Trophoblast cell (in vitro differentiated cells and primary cell): ENCODE data around the gene CCDC181. TPM values are rescaled to one million over a fixed set of nuclear protein-coding genes. Genes with fewer than 3 reads are reported as not detected.

Experiments
- DNase-seq, 2 donors: peaks; one replicate each; pipeline ENCODE4 v3.0.0-alpha.2; 2016
- H2AFZ ChIP-seq: 2 replicates; pipeline ENCODE4 v1.6.1; 2013; ENCODE audit warnings: low read length, moderate library complexity, mild to moderate bottlenecking; ENCODE audit not compliant: insufficient read depth, poor library complexity
- H2AK5ac ChIP-seq: 2 replicates; pipeline ENCODE4 v1.6.1; 2013; ENCODE audit warnings: mild to moderate bottlenecking, low read length
- H2BK120ac ChIP-seq: 2 replicates; pipeline ENCODE4 v1.6.1; 2013; ENCODE audit warnings: low read length, mild to moderate bottlenecking, moderate library complexity; ENCODE audit not compliant: insufficient read depth, poor library complexity
- H2BK12ac ChIP-seq: 2 replicates; pipeline ENCODE4 v1.6.1; 2013; ENCODE audit warnings: mild to moderate bottlenecking, low read length, moderate library complexity
- H2BK5ac ChIP-seq: 2 replicates; pipeline ENCODE4 v1.6.1; 2013; ENCODE audit warnings: low read length, low read depth, moderate library complexity, mild to moderate bottlenecking; ENCODE audit not compliant: poor library complexity
- H3K14ac ChIP-seq: 2 replicates; pipeline ENCODE4 v1.6.1; 2013; ENCODE audit warnings: mild to moderate bottlenecking, low read length
- H3K18ac ChIP-seq: 2 replicates; pipeline ENCODE4 v1.6.1; 2013; ENCODE audit warnings: mild to moderate bottlenecking, low read length
- H3K23ac ChIP-seq: 2 replicates; pipeline ENCODE4 v1.6.1; 2013; ENCODE audit warnings: low read length
- H3K27ac ChIP-seq: 2 replicates; pipeline ENCODE4 v1.5.1; 2013; ENCODE audit warnings: low read depth, mild to moderate bottlenecking, inconsistent platforms, low read length, moderate library complexity
- H3K27me3 ChIP-seq: 2 replicates; pipeline ENCODE4 v1.6.1; 2013; ENCODE audit warnings: inconsistent platforms, mild to moderate bottlenecking, low read length, moderate library complexity; ENCODE audit not compliant: insufficient read depth
- H3K36me3 ChIP-seq, 2 experiments: 1 replicate in 1 of 2; 2 replicates in 1 of 2; pipeline ENCODE4 v1.6.1; 2013; ENCODE audit warnings: low read length in 2 of 2, mild to moderate bottlenecking in 2 of 2, moderate library complexity in 1 of 2; ENCODE audit not compliant: insufficient read depth in 2 of 2, control insufficient read depth in 1 of 2
- H3K4ac ChIP-seq: 2 replicates; pipeline ENCODE4 v1.6.1; 2013; ENCODE audit warnings: low read depth, mild to moderate bottlenecking, low read length, moderate library complexity
- H3K4me1 ChIP-seq, 2 experiments: 1 replicate in 1 of 2; 2 replicates in 1 of 2; pipeline ENCODE4 v1.6.1; 2013; ENCODE audit warnings: low read length in 2 of 2, mild to moderate bottlenecking in 2 of 2, moderate library complexity in 1 of 2; ENCODE audit not compliant: insufficient read depth in 2 of 2, control insufficient read depth in 1 of 2
- H3K4me2 ChIP-seq: 2 replicates; pipeline ENCODE4 v1.6.1; 2013; ENCODE audit warnings: inconsistent platforms, mild to moderate bottlenecking, low read length, moderate library complexity
- H3K4me3 ChIP-seq: 2 replicates; pipeline ENCODE4 v1.5.1; 2013; ENCODE audit warnings: mild to moderate bottlenecking, low read depth, low read length, inconsistent platforms
- H3K79me1 ChIP-seq: one replicate; pipeline ENCODE4 v1.6.1; 2013; ENCODE audit warnings: low read length
- H3K79me2 ChIP-seq: 2 replicates; pipeline ENCODE4 v1.6.1; 2013; ENCODE audit warnings: low read length, mild to moderate bottlenecking; ENCODE audit not compliant: control insufficient read depth, insufficient read depth, poor library complexity
- H3K9ac ChIP-seq: 2 replicates; pipeline ENCODE4 v1.6.1; 2013; ENCODE audit warnings: mild to moderate bottlenecking, low read length
- H3K9me3 ChIP-seq: 2 replicates; pipeline ENCODE4 v1.6.1; 2013; ENCODE audit warnings: low read depth, mild to moderate bottlenecking, control low read depth, inconsistent platforms, low read length; ENCODE audit not compliant: insufficient read depth
- H4K12ac ChIP-seq: 2 replicates; pipeline ENCODE4 v1.6.1; 2013; ENCODE audit warnings: low read depth, mild to moderate bottlenecking, low read length, moderate library complexity
- H4K8ac ChIP-seq: 2 replicates; pipeline ENCODE4 v1.6.1; 2013; ENCODE audit warnings: low read depth, mild to moderate bottlenecking, low read length, moderate library complexity
- H4K91ac ChIP-seq: one replicate; pipeline ENCODE4 v1.6.1; 2013; ENCODE audit warnings: low read depth, mild to moderate bottlenecking, low read length, moderate library complexity
- WGBS: extraction: QIAGEN DNeasy Blood & Tissue Kit; methylation state at CpG from one replicate; pipeline ENCODE4 v1.1.7; 2013; ENCODE audit warnings: missing lambda C conversion rate; ENCODE audit not compliant: insufficient read length, insufficient coverage; ENCODE audit errors: extremely low coverage; 5-methylcytosine and 5-hydroxymethylcytosine counted together
- polyA plus RNA-seq: library from polyadenylated mRNA; stranded (reverse); fragments of 200-250 nt; gene quantifications from 2 replicates; pipeline ENCODE4 v1.2.3, GENCODE V29; 2013

CCDC181 gene
- 0.47 and 0.55 TPM in 2 replicates for polyA plus RNA-seq

DNA sequence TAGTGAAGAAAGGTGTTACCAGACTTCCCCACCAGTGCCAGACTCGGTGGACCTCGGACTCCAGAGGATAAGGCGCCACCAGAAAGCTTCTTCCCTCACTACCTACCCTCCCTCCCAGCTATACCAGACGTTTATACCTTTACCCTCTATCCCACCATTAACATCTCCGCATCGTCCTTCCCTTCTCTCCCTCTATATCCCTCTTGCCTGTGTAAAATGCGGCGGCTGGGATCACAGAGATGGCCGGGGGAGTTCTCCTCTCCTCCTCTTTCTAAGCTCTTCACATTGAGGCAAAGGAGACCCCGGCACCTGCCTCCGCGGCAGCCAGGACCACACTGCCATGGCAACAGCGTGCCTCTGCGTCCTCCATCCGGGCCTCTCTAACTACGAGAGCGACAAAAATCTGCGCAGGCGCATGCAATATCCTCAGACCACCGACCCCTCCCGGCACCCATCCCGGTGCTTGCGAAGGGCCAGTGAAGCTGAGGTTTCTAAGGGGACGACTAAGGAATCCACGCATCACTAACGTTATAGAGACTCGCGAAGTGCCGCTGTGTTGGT is at the start of gene CCDC181:
Gene CCDC181 (minus strand): TSS at position 394 of the 561 bp plus-strand sequence. CDS start 2,547 bp downstream, outside the sequence.
- H3K23ac ChIP-seq: no peak within 1 kb of the TSS
- no peak within 1 kb of the TSS for H3K18ac ChIP-seq
- H3K9me3 ChIP-seq: no peaks in the 10 kb centered on the region
- H3K14ac ChIP-seq: no peak within 1 kb of the TSS
- no peaks in the 10 kb centered on the region for H3K79me1 ChIP-seq
- H3K4me3 ChIP-seq: peak within 1 kb of the TSS; percentile 55
- WGBS: no CpG with 5 or more reads among the region's 29 CpGs
- H3K79me2 ChIP-seq: no peaks in the 10 kb centered on the region
- peak within 1 kb of the TSS; percentile 66 for H2AFZ ChIP-seq
- DNase-seq: peak; percentile 4 to 5
- H3K4ac ChIP-seq: no peak within 1 kb of the TSS
- no peak within 1 kb of the TSS for H4K12ac ChIP-seq
- H2BK12ac ChIP-seq: no peak within 1 kb of the TSS
- H3K27me3 ChIP-seq: no peaks in the 10 kb centered on the region
- H3K36me3 ChIP-seq: no peaks in the 10 kb centered on the region
- peaks cover 0 to 3% of the 10 kb centered on the region in 2 experiments for H3K4me1 ChIP-seq
- no peak within 1 kb of the TSS for H4K91ac ChIP-seq
- no peak within 1 kb of the TSS for H3K9ac ChIP-seq
- no peak within 1 kb of the TSS for H2AK5ac ChIP-seq
- no peak within 1 kb of the TSS for H2BK120ac ChIP-seq
- no peak within 1 kb of the TSS for H3K27ac ChIP-seq
- H3K4me2 ChIP-seq: peak within 1 kb of the TSS; percentile 59
- H2BK5ac ChIP-seq: no peak within 1 kb of the TSS
- H4K8ac ChIP-seq: peak within 1 kb of the TSS; percentile 74

DNA sequence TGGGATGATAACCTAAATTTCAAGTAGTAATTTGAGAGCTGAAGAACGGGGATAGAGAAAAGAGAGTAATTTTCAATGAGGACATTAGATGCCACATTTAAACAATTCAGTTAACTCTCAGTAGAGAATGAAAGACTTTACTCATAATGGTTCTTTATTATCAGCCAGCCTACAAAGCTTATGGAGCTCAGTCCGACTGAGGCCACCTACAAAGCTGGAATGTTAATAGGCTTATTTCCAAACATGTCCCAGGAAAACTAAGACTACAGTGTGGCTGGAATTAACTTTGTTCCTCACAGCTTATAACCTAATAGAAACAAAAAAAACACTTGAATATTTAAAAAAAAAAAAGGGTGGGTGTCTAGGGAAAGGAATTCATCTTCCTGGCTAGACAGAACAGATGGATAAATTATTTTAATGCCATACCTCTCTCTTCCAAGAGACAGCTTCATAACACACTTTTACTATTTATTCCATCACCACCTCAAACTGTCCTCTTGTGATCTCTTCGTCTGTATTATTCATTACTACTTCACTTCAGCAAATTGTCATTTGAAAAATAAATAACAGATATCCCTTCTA is 48.6 kb upstream of the CCDC181 start:
- Histone ChIP-seq H4K12ac (no peak overlapping the region), H3K14ac (no peak overlapping the region), H3K79me2 (peaks cover 3% of the 10 kb centered on the region), H3K4me2 (no peak overlapping the region), H2BK5ac (no peak overlapping the region), H3K18ac (no peak overlapping the region), H3K9ac (no peak overlapping the region), H3K9me3 (no peaks in the 10 kb centered on the region), H3K27ac (no peak overlapping the region), H3K27me3 (no peaks in the 10 kb centered on the region), H2AFZ (no peak overlapping the region), H3K4me3 (no peak overlapping the region), H3K23ac (no peak overlapping the region), H3K4ac (no peak overlapping the region), H4K8ac (no peak overlapping the region), H3K4me1 (peaks cover 0 to 1% of the 10 kb centered on the region in 2 experiments), H2AK5ac (no peak overlapping the region), H2BK12ac (no peak overlapping the region), H3K36me3 (peaks cover 10 to 13% of the 10 kb centered on the region in 2 experiments), H2BK120ac (no peak overlapping the region), H3K79me1 (no peaks in the 10 kb centered on the region), H4K91ac (no peak overlapping the region)
- no peak for DNase-seq
- no CpG with 5 or more reads among the region's 3 CpGs for WGBS

DNA sequence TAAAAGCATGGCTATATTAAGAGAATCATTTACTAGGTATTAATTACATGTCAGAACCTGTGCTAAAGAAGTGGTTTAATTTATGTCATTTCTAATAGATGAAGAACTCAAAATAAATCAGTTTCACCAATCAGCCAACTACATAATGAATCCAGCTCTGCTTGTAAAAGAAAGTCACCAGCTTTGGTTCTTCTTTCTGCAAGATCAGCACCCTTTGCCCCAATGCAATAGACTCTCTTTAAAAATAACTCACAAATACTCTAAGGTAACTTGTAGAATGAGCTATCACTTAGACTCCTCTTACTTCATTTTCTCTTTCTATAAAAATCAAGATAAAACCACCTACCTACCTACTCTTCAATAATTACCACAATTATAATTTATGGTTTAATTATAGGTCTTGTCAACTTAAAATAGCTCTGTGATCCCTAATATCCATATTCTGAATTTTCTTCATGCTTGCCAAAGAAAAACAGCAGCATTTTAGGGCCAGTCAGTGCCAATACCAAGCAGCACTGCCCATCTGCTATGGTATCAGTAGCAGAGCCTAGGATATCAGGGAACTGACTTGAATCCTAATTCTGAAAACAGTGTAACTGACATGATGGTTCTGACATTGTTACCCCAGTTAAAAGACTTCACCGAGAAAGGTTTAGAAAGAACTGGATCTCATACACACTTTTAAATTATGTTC is 47.2 kb upstream of the CCDC181 start:
- Histone ChIP-seq H3K79me1 (no peaks in the 10 kb centered on the region), H3K27me3 (no peaks in the 10 kb centered on the region), H2AFZ (no peak overlapping the region), H3K4me3 (no peak overlapping the region), H3K4ac (no peak overlapping the region), H3K23ac (no peak overlapping the region), H3K18ac (no peak overlapping the region), H4K12ac (no peak overlapping the region), H2BK12ac (no peak overlapping the region), H3K79me2 (peaks cover 3% of the 10 kb centered on the region), H3K27ac (no peak overlapping the region), H3K14ac (no peak overlapping the region), H4K91ac (no peak overlapping the region), H3K36me3 (peaks cover 13 to 16% of the 10 kb centered on the region in 2 experiments), H2AK5ac (no peak overlapping the region), H3K9ac (no peak overlapping the region), H3K4me2 (no peak overlapping the region), H4K8ac (no peak overlapping the region), H3K9me3 (no peaks in the 10 kb centered on the region), H2BK120ac (no peak overlapping the region), H3K4me1 (peaks cover 0 to 1% of the 10 kb centered on the region in 2 experiments), H2BK5ac (no peak overlapping the region)
- no CpG with 5 or more reads among the region's 1 CpG for WGBS
- no peak for DNase-seq

DNA sequence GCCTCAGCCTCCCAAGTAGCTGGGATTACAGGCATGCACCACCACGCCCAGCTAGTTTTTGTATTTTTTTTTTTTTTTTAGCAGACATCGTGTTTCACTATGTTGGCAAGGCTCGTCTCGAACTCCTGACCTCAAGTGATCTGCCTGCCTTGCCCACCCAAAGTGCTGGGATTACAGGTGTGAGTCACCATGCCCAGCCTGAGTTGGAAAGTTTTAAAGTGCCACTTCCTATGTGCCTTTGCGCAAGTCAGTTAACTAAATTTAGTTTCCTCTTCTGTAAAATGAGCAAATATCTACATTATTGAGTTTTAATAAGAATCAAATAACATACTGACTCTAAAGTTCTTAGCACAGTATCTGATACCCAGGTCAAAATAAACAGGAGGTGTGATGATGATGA is 46.1 kb upstream of the CCDC181 start:
- DNase-seq: no peak
- Histone ChIP-seq H4K12ac (no peak overlapping the region), H2AK5ac (no peak overlapping the region), H2BK12ac (no peak overlapping the region), H4K91ac (no peak overlapping the region), H2BK120ac (no peak overlapping the region), H3K36me3 (peaks cover 13 to 19% of the 10 kb centered on the region in 2 experiments), H4K8ac (no peak overlapping the region), H3K23ac (no peak overlapping the region), H3K79me2 (no peaks in the 10 kb centered on the region), H3K4me2 (no peak overlapping the region), H3K4ac (no peak overlapping the region), H3K9me3 (no peaks in the 10 kb centered on the region), H2BK5ac (no peak overlapping the region), H3K27ac (no peak overlapping the region), H3K79me1 (no peaks in the 10 kb centered on the region), H3K14ac (no peak overlapping the region), H2AFZ (no peak overlapping the region), H3K4me1 (no peaks in the 10 kb centered on the region), H3K9ac (no peak overlapping the region), H3K27me3 (no peaks in the 10 kb centered on the region), H3K4me3 (no peak overlapping the region), H3K18ac (no peak overlapping the region)
- no CpG with 5 or more reads among the region's 5 CpGs for WGBS
